COLO829 (cell line): ENCODE results near the gene PEF1.
A peak's percentile ranks its signal among the peaks of the same experiment; 100 is the strongest.
"Not testable (repeated sequence)": the region's sequence is repeated elsewhere in the genome, so short reads cannot be mapped to it uniquely, and the experiment has no call there.

ENCODE experiments used
- DNase-seq: peaks from one replicate; pipeline ENCODE4 v3.0.0; 2012; ENCODE audit warnings: low spot score

Gene PEF1

GRCh38 chr1:31609514-31610118 is 35.1 kb downstream of the PEF1 start:
- no peak for DNase-seq

DNA sequence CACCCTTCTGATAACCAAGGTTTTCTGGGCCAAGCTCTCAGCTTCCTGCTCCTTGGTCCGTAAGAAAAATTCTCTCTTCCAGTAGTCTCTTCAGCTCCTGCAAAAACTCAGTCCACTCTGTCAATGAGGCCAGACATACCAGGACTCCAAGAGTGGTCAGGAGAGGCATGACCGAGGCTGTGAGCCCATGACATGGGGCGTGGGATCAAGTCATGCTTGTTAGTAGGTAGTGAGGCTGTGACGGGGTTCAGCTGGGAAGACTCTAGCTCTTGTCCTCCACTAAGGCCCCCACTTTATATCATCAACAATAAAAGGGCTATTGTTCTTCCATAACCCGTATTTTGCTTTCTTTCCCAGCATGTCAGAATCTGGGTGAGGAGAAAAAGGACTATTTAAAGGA is 37.3 kb downstream of the PEF1 start:
- DNase-seq = no peak

DNA sequence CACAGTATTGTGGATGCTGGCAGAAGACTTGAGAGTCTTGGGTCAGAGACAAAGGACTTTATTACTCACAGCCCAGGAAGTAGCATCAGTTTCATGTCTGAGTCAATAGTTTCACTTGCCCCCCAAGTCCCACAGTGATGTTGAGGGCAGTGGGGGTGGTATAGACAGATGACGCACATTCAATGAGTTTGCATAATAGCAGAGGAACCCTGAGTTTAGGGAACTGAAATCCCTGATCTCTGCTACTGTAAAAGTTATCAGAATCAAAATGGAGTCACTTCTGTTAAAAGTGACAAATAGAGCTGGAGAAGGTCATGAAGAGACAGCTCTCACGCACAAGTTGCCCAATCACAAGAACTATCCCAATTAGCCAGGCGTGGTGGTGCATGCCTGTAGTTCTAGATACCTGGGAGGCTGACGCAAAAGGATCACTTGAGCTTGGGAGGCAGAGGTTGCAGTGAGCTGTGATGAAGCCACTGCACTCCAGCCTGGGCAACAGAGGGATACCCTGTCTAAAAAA is 38.7 kb downstream of the PEF1 start:
- no peak for DNase-seq

DNA sequence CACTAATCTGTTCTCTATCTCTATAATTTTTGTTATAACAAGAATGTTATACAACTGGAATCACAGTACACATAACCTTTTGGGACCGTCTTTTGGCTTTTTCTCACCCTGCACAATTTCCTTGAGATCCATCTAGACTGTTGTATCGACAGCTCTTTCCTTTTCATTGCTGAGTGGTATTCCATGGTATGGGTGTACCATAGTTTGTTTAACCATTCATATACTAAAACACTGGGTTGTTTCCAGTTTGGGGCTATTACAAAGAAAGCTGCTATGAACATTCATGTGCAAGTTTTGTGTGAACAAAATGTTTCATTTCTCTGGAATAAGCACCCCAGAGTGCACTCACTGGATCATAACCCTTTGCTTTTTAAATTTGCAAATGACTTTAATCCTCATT is 42.6 kb downstream of the PEF1 start:
- DNase-seq = no peak

DNA sequence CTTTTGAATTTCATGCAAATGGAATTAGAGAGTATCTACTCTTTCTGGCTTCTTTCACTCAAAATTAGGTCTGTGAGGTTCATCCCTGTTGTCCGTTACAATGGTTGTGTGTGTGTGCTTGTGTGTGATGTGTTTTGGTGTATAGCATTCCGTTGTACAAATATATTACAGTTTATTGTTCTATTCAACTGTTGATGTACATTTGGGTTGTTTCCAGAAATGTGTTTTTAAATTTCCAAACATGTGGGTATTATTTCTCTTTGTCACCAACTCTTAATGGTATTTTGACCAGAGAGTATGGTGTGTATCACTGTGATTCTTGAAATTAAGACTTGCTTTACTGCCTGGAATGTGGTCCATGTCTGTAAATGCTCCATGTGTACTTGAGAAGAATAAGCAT is 44.0 kb downstream of the PEF1 start:
- no peak for DNase-seq

GRCh38 chr1:31598980-31599379 is 45.7 kb downstream of the PEF1 start:
- no peak for DNase-seq

- no peak for DNase-seq
Measured at GRCh38 chr1:31596737-31597097, 48.0 kb downstream of the PEF1 start.

DNA sequence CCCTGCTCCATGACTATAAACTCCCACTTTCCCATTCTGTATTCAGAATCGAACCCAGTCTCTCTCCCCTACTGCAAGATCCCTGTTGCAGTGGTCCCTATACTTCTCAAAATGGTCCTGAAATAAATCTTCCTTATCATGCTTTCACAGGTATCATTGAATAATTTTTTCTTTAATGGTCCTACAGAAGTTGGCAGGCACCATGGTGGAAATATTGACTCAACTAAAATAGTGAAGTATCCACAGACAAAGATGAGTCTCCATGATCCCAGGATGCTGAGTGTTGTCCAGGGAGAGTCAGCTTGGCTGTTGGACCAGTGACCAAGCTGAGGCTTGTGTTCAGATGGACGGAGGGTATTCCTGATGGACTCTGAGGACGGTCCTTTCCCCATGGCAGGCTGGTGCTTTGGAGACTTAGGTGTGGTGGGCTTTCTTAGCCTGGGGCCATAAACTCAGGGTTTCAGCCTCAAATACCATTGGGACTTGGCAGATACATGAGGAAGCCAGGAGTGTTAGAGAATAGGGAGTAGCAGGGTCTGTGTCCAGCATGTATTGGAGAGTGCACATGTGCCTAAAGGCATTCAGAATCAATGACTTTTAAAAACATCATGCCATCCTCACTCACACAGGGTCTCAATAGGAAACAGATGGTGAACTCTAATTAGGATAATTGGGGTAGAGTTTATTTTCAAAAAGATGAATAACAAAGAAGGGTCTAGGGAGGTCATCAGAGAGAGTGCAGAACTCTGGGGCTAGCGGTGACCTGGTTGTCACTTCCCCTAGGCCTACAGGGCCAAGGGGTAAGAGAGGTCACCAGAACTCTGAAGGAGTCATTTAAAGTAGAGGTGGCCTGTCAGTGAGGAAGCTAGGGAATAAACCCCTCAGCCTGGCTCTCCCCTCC is 48.6 kb downstream of the PEF1 start:
- no peak for DNase-seq

DNA sequence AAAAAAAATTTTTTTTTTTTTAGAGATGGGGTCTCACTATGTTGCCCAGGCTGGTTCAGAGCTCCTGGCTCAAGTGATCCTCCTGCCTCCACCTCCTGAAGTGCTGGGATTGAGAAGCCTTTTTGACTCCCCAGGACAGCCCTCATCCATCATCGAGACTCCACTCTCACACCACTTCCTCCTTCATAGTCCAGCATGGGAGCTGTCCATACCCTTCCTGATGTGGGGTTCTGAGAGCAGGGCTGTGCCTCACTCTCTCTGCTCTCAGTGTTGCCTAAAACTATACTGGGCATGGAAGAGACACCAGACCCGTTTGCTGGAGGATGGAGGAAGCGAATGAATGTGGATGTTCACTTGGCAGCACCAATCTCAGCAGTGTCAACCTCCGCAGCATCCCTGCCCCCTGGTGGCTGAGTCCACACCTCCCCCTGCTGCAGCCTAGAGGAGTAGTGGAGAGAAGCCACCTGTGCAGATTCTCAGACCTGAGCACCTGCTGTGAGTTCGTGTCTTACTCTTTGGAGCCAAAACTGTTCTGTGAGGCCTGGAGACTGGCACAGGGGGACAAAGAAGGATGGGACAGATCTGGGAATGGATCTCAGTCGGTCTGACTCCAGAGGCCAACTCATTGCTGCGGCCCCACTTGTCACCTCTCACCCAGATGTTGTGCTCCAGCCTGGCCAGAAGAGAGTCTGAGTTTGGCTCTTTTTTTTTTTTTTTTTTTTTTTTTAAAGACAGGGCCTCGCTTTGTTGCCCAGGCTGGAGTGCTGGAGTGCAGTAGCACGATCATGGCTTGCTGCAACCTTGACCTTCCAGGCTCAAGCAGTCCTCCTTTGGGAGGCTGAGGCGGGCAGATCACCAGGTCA is 50.7 kb downstream of the PEF1 start:
- DNase-seq = peak; percentile 37

DNA sequence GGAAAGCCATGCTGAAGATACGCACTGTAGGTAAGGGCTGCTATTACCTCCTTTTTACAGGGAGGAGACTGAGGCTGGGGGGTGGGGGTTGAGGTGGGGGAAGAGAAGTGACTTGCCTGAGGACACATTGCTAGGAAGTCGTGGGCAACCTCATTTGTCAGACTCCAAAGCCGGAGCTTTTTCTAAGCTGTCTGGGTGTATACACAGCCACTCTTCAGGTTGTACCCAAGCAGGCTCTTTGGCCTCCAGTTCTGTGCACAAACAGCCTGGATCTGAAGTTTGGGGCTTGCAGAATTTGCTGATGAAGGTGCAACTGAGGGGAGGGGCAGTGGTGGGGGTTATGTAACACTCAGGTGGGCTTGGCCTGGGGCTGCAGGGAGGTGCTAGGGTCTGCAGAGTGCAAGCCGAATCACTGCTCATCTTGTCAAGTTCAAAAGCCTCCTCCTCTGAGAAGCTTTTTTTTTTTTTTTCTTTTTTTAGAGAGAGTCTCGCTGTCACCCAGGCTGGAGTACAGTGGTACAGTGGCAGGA is 51.5 kb downstream of the PEF1 start:
- no peak for DNase-seq

DNA sequence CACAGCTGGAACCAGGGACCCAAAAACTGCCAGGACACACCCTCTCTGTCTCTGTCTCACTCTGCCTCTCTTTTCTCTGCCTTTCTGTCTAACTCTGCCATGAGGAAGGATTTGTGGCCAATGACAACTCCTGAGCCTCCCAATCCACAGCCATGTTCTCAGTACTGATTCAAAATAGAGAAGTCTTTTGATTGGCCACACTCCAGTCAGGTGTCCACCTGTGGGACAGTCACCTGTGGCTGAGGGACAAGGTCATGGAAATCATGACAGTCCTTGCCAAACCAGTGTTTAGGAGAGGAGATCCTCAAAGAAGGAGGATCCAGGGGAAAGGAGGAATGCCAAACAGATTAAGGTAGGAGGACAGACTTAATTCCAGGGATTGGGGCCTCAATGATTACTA is 52.5 kb downstream of the PEF1 start:
- DNase-seq = no peak

GRCh38 chr1:31591425-31592093 is 53.1 kb downstream of the PEF1 start:
- no peak for DNase-seq

GRCh38 chr1:31588751-31589515 is 55.7 kb downstream of the PEF1 start:
- DNase-seq = no peak

DNA sequence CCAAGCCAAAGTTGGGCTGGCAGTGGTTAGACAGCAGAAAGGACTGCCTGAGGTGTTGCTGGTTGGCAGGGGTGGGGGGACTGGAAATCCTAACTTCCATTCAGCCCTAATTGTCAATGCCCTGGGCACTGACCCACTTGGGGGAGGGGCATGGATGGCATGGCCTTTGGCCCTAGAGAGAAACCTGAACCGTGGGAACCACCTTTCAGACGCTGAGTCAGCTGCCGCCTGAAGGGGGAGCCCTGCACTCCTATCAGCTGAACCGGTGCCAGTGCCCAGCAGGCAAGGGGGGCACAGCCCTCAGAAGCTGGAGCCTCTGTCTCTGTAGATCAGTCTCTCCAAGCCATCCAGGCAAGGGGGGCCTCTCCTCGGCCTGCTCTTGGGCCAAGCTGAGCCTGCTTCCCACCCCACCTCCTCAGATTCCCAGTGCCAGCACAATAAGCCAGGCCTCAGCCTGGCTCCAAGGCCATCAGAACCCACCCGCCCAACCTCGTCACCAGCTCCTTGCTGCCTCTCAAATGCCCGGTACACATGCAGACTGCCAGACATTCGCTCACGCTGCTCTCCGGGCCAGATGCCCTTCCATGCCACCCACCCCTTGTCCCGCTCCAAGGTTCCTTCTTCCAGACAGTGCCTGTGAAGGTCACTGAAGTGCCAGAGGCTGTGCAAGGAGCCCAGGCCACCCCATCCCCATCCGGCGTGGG is 56.8 kb downstream of the PEF1 start:
- DNase-seq = peak; percentile 32

DNA sequence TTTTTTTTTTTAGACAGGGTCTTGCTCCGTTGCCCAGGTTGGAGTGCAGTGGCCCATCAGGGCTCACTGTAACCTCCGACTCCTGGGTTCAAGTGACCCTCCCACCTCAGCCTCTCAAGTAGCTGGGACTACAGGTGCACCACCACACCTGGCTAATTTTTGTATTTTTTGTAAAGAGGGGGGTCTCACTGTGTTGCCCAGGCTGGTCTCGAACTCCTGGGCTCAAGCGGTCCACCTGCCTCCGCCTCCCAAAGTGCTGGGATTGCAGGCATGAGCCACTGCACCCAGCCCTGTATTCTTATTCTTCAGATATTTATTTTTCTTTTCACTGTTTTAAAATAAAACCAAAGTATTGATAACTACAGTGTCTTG is 57.4 kb downstream of the PEF1 start:
- not testable (repeated sequence) for DNase-seq

DNA sequence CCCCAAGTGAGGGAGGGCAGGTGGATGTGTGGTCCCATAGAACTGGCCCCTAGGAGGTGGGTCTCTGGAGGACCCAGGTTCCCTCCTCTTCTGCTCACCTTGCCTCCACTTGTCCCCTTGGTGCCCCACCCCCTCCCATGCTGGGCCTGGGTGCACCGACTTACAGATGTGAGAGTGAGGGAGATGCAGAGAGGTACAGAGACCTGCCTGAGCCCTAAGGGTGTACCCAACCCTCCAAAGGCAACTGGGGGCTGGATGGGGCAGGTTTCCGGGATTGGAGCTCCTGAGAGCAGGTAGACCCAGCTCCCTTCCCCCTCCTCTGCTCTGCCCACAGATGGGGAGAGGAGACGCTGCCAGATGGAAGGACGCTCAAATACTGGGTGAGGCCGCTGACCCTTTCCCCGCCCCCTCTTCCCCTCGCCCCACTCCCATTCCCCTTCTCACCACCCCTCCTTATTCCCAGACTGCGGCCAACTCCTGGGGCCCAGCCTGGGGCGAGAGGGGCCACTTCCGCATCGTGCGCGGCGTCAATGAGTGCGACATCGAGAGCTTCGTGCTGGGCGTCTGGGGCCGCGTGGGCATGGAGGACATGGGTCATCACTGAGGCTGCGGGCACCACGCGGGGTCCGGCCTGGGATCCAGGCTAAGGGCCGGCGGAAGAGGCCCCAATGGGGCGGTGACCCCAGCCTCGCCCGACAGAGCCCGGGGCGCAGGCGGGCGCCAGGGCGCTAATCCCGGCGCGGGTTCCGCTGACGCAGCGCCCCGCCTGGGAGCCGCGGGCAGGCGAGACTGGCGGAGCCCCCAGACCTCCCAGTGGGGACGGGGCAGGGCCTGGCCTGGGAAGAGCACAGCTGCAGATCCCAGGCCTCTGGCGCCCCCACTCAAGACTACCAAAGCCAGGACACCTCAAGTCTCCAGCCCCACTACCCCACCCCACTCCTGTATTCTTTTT is 58.0 kb downstream of the PEF1 start:
- no peak for DNase-seq

GRCh38 chr1:31585736-31586365 is 58.8 kb downstream of the PEF1 start:
- no peak for DNase-seq

GRCh38 chr1:31584869-31585735 is 59.6 kb downstream of the PEF1 start:
- DNase-seq = no peak
